Gastroesophageal sphincter (tissue), 4 donors: ENCODE data around the gene CYSRT1. TPM values are rescaled to one million over a fixed set of nuclear protein-coding genes. Genes with fewer than 3 reads are reported as not detected.

Source experiments
- ATAC-seq: fragments of 150-250 bp; one replicate; pipeline ENCODE4 v1.9.1; 2016; ENCODE audit warnings: mild to moderate bottlenecking, moderate library complexity
- H3K27ac ChIP-seq, 4 donors: fragments of 200-600 bp; sonication (generic) in 3 of 4; 1 replicate in 3 of 4; 2 replicates in 1 of 4; pipeline ENCODE4 v1.5.1; 2016 to 2019
- H3K27me3 ChIP-seq: fragments of 200-600 bp; sonication (generic); one replicate; pipeline ENCODE4 v1.5.1; 2019
- H3K36me3 ChIP-seq, 2 donors: fragments of 200-600 bp; sonication (generic); one replicate each; pipeline ENCODE4 v1.5.1; 2019; ENCODE audit warnings: control low read depth in 1 of 2
- H3K4me1 ChIP-seq, 3 donors: fragments of 200-600 bp; sonication (generic); 1 replicate in 2 of 3; 2 replicates in 1 of 3; pipeline ENCODE4 v1.5.1; 2016 to 2019; ENCODE audit warnings: control low read depth in 2 of 3
- H3K4me3 ChIP-seq, 2 donors: fragments of 200-600 bp; sonication (generic); one replicate each; pipeline ENCODE4 v1.5.1; 2019; ENCODE audit warnings: mild to moderate bottlenecking in 1 of 2, moderate library complexity in 1 of 2
- H3K9me3 ChIP-seq, 3 donors: fragments of 200-600 bp; sonication (generic); one replicate each; pipeline ENCODE4 v1.5.1; 2017 to 2019; ENCODE audit warnings: control low read depth in 2 of 3
- CTCF ChIP-seq, 4 experiments: fragments of 200-600 bp in 2 of 4; fragments of 450-650 bp in 2 of 4; sonication (generic) in 1 of 4; IDR thresholded peaks; one replicate each; pipeline ENCODE4 v1.5.1; 2017 to 2019; ENCODE audit warnings: antibody characterized with exemption in 4 of 4, mild to moderate bottlenecking in 2 of 4, moderate library complexity in 2 of 4
- EP300 ChIP-seq: sonication (generic); formaldehyde crosslinking; IDR thresholded peaks from one replicate; pipeline ENCODE4 v1.6.1; 2017; ENCODE audit warnings: antibody characterized with exemption, mild to moderate bottlenecking
- POLR2A ChIP-seq, 2 donors: fragments of 450-650 bp; IDR thresholded peaks; one replicate each; pipeline ENCODE4 v1.6.1; 2017; ENCODE audit warnings: antibody characterized with exemption in 2 of 2, mild to moderate bottlenecking in 2 of 2, moderate library complexity in 1 of 2
- POLR2AphosphoS5 ChIP-seq: sonication (generic); formaldehyde crosslinking; IDR thresholded peaks from one replicate; pipeline ENCODE4 v1.6.1; 2017; ENCODE audit warnings: antibody characterized with exemption
- WGBS, 2 donors: methylation state at CpG; one replicate each; pipeline ENCODE4 v1.1.5; 2018; ENCODE audit warnings: low coverage in 1 of 2; 5-methylcytosine and 5-hydroxymethylcytosine counted together
- total RNA-seq, 4 donors: library from RNA; depleted of rRNA; stranded (reverse); fragments of >200 nt; gene quantifications; one replicate each; pipeline ENCODE4 v1.1.0, GENCODE V29; 2016

The CYSRT1 gene
- total RNA-seq, 4 donors from 2014 or later, result 1.1 to 5.8 TPM; not detected in 2

GRCh38 chr9:137272241-137273094 is 47.5 kb downstream of the CYSRT1 start:
- TF ChIP-seq EP300 (no peak), POLR2AphosphoS5 (no peak), POLR2A (IDR thresholded peaks at IDR 0.05) (no peak), CTCF (IDR thresholded peaks at IDR 0.05) (no peak)
- Histone ChIP-seq H3K9me3 (no peaks in the 10 kb centered on the region), H3K4me1 (peaks cover 0 to 42% (median 25%) of the 10 kb centered on the region in 3 donors), H3K27ac (no peak overlapping the region), H3K27me3 (peaks cover 37% of the 10 kb centered on the region), H3K36me3 (peaks cover 0 to 62% of the 10 kb centered on the region in 2 donors), H3K4me3 (no peak overlapping the region)
- no peak for ATAC-seq
- no CpG with 5 or more reads among the region's 39 CpGs for WGBS, 2 donors

DNA sequence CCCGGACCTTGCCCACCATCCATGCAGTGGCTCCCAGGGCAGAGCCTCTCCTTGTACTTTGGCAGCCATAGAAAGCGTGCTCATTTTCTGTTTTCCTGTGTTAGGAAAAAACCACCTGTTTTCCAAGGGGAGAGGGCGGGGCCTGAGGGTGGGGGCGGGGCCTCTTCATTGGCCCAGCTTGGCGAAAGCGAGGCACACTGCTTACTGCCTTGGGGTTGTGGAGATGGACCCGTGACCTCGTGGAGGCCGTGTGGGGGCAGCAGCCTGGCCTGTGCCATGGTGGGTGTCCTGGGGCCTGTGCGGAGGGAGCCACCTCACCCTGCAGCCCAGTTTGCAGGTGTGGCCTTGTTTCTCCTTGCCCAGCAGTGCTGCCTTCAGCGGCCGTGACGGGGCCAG is 48.1 kb downstream of the CYSRT1 start:
- Histone ChIP-seq H3K4me3 (no peak overlapping the region), H3K36me3 (peaks cover 0 to 56% of the 10 kb centered on the region in 2 donors), H3K27ac (no peak overlapping the region), H3K9me3 (no peaks in the 10 kb centered on the region), H3K4me1 (peaks cover 0 to 42% (median 25%) of the 10 kb centered on the region in 3 donors), H3K27me3 (peaks cover 44% of the 10 kb centered on the region)
- 60% methylated on average over 1 of the region's 13 CpGs; no CpG with 5 or more reads in 1 of the 2 donors for WGBS, 2 donors
- TF ChIP-seq CTCF (IDR thresholded peaks at IDR 0.05) (no peak), POLR2A (IDR thresholded peaks at IDR 0.05) (no peak), POLR2AphosphoS5 (no peak)
- no peak for ATAC-seq

GRCh38 chr9:137273611-137274320 is 48.8 kb downstream of the CYSRT1 start:
- Histone ChIP-seq H3K4me1 (peaks cover 0 to 41% (median 22%) of the 10 kb centered on the region in 3 donors), H3K4me3 (no peak overlapping the region), H3K27me3 (peaks cover 50% of the 10 kb centered on the region), H3K9me3 (no peaks in the 10 kb centered on the region), H3K36me3 (peaks cover 0 to 51% of the 10 kb centered on the region in 2 donors), H3K27ac (no peak overlapping the region)
- TF ChIP-seq CTCF (IDR thresholded peaks at IDR 0.05), result no peak
- TF ChIP-seq POLR2AphosphoS5, result no peak
- no peak for TF ChIP-seq POLR2A (IDR thresholded peaks at IDR 0.05)
- TF ChIP-seq EP300, result no peak
- WGBS, 2 donors, result 63% methylated on average over 4 of the region's 15 CpGs; no CpG with 5 or more reads in 1 of the 2 donors
- ATAC-seq, result no peak

DNA sequence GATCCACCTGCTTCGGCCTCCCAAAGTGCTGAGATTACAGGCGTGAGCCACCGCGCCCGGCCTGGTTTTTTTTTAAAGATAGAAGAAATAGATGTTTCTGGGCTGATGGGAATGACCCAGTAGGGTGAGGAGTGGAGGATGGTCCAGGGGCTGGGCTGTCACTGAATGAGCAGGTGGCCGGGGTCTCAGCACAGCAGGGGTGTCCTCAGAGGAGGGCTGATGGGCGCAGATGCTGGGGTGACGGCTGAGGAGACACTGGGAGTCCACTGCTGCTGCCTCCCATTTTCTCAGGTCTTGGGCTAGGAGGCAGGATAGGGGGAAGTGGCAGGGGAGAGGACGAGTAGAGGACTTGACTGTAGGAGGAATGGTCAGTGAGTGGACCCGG is 50.2 kb downstream of the CYSRT1 start:
- Histone ChIP-seq H3K9me3 (no peaks in the 10 kb centered on the region), H3K4me3 (no peak overlapping the region), H3K27ac (no peak overlapping the region), H3K4me1 (peaks cover 0 to 28% (median 13%) of the 10 kb centered on the region in 3 donors), H3K27me3 (peaks cover 65% of the 10 kb centered on the region), H3K36me3 (peaks cover 0 to 51% of the 10 kb centered on the region in 2 donors)
- ATAC-seq, result no peak
- 50 to 82% methylated on average over 2 to 6 of the region's 10 CpGs for WGBS, 2 donors
- TF ChIP-seq CTCF (IDR thresholded peaks at IDR 0.05), result no peak
- no peak for TF ChIP-seq EP300
- no peak for TF ChIP-seq POLR2A (IDR thresholded peaks at IDR 0.05)
- TF ChIP-seq POLR2AphosphoS5, result no peak

Other genes with a start within 250 kb of the CYSRT1 start
- gene PTGDS, start 247.7 kb upstream of the CYSRT1 start, total RNA-seq, result 100 to 1,000 TPM in 1 of 4 donors, 10 to 100 TPM in 2, 1 to 10 TPM in 1; 7.4 to 132 (median 29.7) TPM
- gene LCNL1, start 242.2 kb upstream of the CYSRT1 start, total RNA-seq, result under 1 TPM in 2 of 4 donors, not detected in 2; 0.40 TPM
- 10 to 100 TPM; 24.2 to 42.6 (median 36.1) TPM for gene PAXX, start 232.8 kb upstream of the CYSRT1 start, total RNA-seq
- gene CLIC3, start 228.6 kb upstream of the CYSRT1 start, total RNA-seq, result 1 to 10 TPM in 3 of 4 donors, under 1 TPM in 1; 0.81 to 5.4 (median 2.2) TPM
- gene ABCA2, start 196.9 kb upstream of the CYSRT1 start, total RNA-seq, result 10 to 100 TPM; 13.5 to 24.3 (median 19.3) TPM
- under 1 TPM in 1 of 4 donors, not detected in 3; 0.20 TPM for gene FUT7, start 193.1 kb upstream of the CYSRT1 start, total RNA-seq
- 10 to 100 TPM; 50.4 to 69.9 (median 59.5) TPM for gene NPDC1, start 179.0 kb upstream of the CYSRT1 start, total RNA-seq
- 1 to 10 TPM in 1 of 4 donors, under 1 TPM in 1, not detected in 2; 0.58 to 1.6 TPM for gene ENTPD2, start 171.1 kb upstream of the CYSRT1 start, total RNA-seq
- 1 to 10 TPM in 1 of 4 donors, under 1 TPM in 3; 0.13 to 1.3 (median 0.19) TPM for gene SAPCD2, start 154.6 kb upstream of the CYSRT1 start, total RNA-seq
- 1 to 10 TPM; 4.2 to 7.3 (median 6.0) TPM for gene UAP1L1, start 147.7 kb upstream of the CYSRT1 start, total RNA-seq
- gene MAN1B1, start 138.2 kb upstream of the CYSRT1 start, total RNA-seq, result 10 to 100 TPM; 26.1 to 30.2 (median 29.3) TPM
- 100 to 1,000 TPM in 3 of 4 donors, 10 to 100 TPM in 1; 74.5 to 124 (median 111) TPM for gene DPP7, start 110.4 kb upstream of the CYSRT1 start, total RNA-seq
- under 1 TPM in 2 of 4 donors, not detected in 2; 0.08 to 0.13 TPM for gene GRIN1, start 86.0 kb upstream of the CYSRT1 start, total RNA-seq
- 1 to 10 TPM in 1 of 4 donors, not detected in 3; 7.7 TPM for gene LRRC26, start 55.1 kb upstream of the CYSRT1 start, total RNA-seq
- not detected for gene TMEM210, start 53.1 kb upstream of the CYSRT1 start, total RNA-seq
- gene ANAPC2, start 36.6 kb upstream of the CYSRT1 start, total RNA-seq, result 10 to 100 TPM; 11.9 to 32.1 (median 23.7) TPM
- 10 to 100 TPM; 56.8 to 99.0 (median 73.8) TPM for gene SSNA1, start 36.5 kb upstream of the CYSRT1 start, total RNA-seq
- 10 to 100 TPM in 1 of 4 donors, 1 to 10 TPM in 3; 3.6 to 11.6 (median 6.1) TPM for gene TPRN, start 24.4 kb upstream of the CYSRT1 start, total RNA-seq
- 10 to 100 TPM; 21.9 to 36.1 (median 29.1) TPM for gene TMEM203, start 19.5 kb upstream of the CYSRT1 start, total RNA-seq
- 1 to 10 TPM; 4.6 to 9.8 (median 7.6) TPM for gene NDOR1, start 19.5 kb upstream of the CYSRT1 start, total RNA-seq
- gene RNF208, start 2.9 kb upstream of the CYSRT1 start, total RNA-seq, result 1 to 10 TPM in 3 of 4 donors, not detected in 1; 1.6 to 5.3 (median 3.1) TPM
- gene RNF224, start 2.3 kb downstream of the CYSRT1 start, total RNA-seq, result under 1 TPM in 1 of 4 donors, not detected in 3; 0.57 TPM
- gene SLC34A3, start 5.7 kb downstream of the CYSRT1 start, total RNA-seq, result not detected
- 100 to 1,000 TPM; 220 to 488 (median 265) TPM for gene TUBB4B, start 16.1 kb downstream of the CYSRT1 start, total RNA-seq
- gene STPG3, start 26.1 kb downstream of the CYSRT1 start, total RNA-seq, result not detected
- gene NELFB, start 30.2 kb downstream of the CYSRT1 start, total RNA-seq, result 10 to 100 TPM; 36.9 to 58.8 (median 45.2) TPM
- gene TOR4A, start 52.6 kb downstream of the CYSRT1 start, total RNA-seq, result 1 to 10 TPM; 4.7 to 7.4 (median 6.9) TPM
- 10 to 100 TPM in 1 of 4 donors, 1 to 10 TPM in 3; 3.8 to 11.3 (median 4.3) TPM for gene NRARP, start 77.1 kb downstream of the CYSRT1 start, total RNA-seq
- 10 to 100 TPM in 2 of 4 donors, 1 to 10 TPM in 2; 3.7 to 29.7 (median 10.9) TPM for gene EXD3, start 198.0 kb downstream of the CYSRT1 start, total RNA-seq
- gene NOXA1, start 198.2 kb downstream of the CYSRT1 start, total RNA-seq, result 1 to 10 TPM; 1.1 to 4.2 (median 3.0) TPM
- gene ENTPD8, start 216.2 kb downstream of the CYSRT1 start, total RNA-seq, result under 1 TPM in 1 of 4 donors, not detected in 3; 0.57 TPM
- 10 to 100 TPM; 38.1 to 63.5 (median 49.1) TPM for gene NSMF, start 234.2 kb downstream of the CYSRT1 start, total RNA-seq